SK-N-SH (cell line): ENCODE measurements around the gene MEP1A. TPM values are rescaled to one million over a fixed set of nuclear protein-coding genes. Genes with fewer than 3 reads are reported as not detected.

Source experiments
- CTCF ChIA-PET: fragments of 300-600, 350-600 bp; formaldehyde crosslinking; extraction: SDS; loops from one replicate; lab custom pipeline; 2021; lab: Yijun Ruan, JAX
- POLR2A ChIA-PET: fragments of 350-600 bp; sonication (Branson Sonifier 250); formaldehyde crosslinking; extraction: SDS; loops from one replicate; lab custom pipeline; 2020; ENCODE audit warnings: antibody characterized with exemption, inconsistent platforms; lab: Yijun Ruan, JAX
- DNase-seq: peaks from one replicate; pipeline ENCODE4 v3.0.0; 2012
- H2AFZ ChIP-seq: fragments of 200-600 bp; sonication (generic); 2 replicates; pipeline ENCODE4 v1.8.1; 2016; ENCODE audit warnings: antibody characterized with exemption, mild to moderate bottlenecking, low read depth
- H3F3A ChIP-seq: fragments of 200-600 bp; sonication (generic); replicated peaks from 2 replicates; pipeline ENCODE3; 2016; ENCODE audit warnings: antibody characterized with exemption, mild to moderate bottlenecking; ENCODE audit not compliant: insufficient read depth
- H3K27ac ChIP-seq, 2 experiments: fragments of 200-500 bp in 1 of 2; fragments of 200-600 bp in 1 of 2; sonication (Bioruptor generic) in 1 of 2; sonication (generic), shearing (Covaris generic) in 1 of 2; 2 replicates each; pipeline versions ENCODE4 v1.5.1 to v1.6.1; 2014 to 2016; ENCODE audit warnings: low read depth in 2 of 2, inconsistent platforms in 1 of 2, low read length in 1 of 2, mild to moderate bottlenecking in 1 of 2, mixed read lengths in 1 of 2
- H3K27me3 ChIP-seq: fragments of 200-600 bp; sonication (generic), shearing (Covaris generic); 2 replicates; pipeline ENCODE4 v1.6.1; 2016; ENCODE audit warnings: mixed run types; ENCODE audit not compliant: insufficient read depth
- H3K36me3 ChIP-seq, 2 experiments: fragments of 200-500 bp in 1 of 2; fragments of 200-600 bp in 1 of 2; sonication (Bioruptor generic) in 1 of 2; sonication (generic) in 1 of 2; replicated peaks in 1 of 2; 2 replicates each; pipeline versions ENCODE3 to v1.5.1; 2014 to 2016; ENCODE audit warnings: low read length in 1 of 2, mild to moderate bottlenecking in 1 of 2; ENCODE audit not compliant: insufficient read depth in 2 of 2, control insufficient read depth in 1 of 2
- H3K4me1 ChIP-seq, 2 experiments: fragments of 200-500 bp in 1 of 2; fragments of 200-600 bp in 1 of 2; sonication (Bioruptor generic) in 1 of 2; sonication (generic), shearing (Covaris generic) in 1 of 2; 2 replicates each; pipeline versions ENCODE4 v1.5.1 to v1.6.1; 2014 to 2016; ENCODE audit warnings: low read depth in 1 of 2, low read length in 1 of 2, mixed run types in 1 of 2; ENCODE audit not compliant: insufficient read depth in 2 of 2, control insufficient read depth in 1 of 2
- H3K4me2 ChIP-seq: fragments of 200-600 bp; sonication (generic), shearing (Covaris generic); 2 replicates; pipeline ENCODE4 v1.6.1; 2017; ENCODE audit warnings: mixed run types
- H3K4me3 ChIP-seq, 2 experiments: fragments of 200-500 bp in 1 of 2; fragments of 200-600 bp in 1 of 2; sonication (Bioruptor generic) in 1 of 2; sonication (generic), shearing (Covaris generic) in 1 of 2; 2 replicates each; pipeline versions ENCODE4 v1.5.1 to v1.8.1; 2014 to 2016; ENCODE audit warnings: low read depth in 2 of 2, inconsistent platforms in 1 of 2, low read length in 1 of 2, mild to moderate bottlenecking in 1 of 2, mixed read lengths in 1 of 2, moderate library complexity in 1 of 2
- H3K79me2 ChIP-seq: fragments of 200-600 bp; sonication (generic); 2 replicates; pipeline ENCODE4 v1.8.1; 2017; ENCODE audit warnings: mild to moderate bottlenecking; ENCODE audit not compliant: insufficient read depth
- H3K9ac ChIP-seq: fragments of 200-600 bp; sonication (generic); 2 replicates; pipeline ENCODE4 v1.6.1; 2017; ENCODE audit warnings: mixed run types
- H3K9me2 ChIP-seq: fragments of 200-600 bp; sonication (generic); 2 replicates; pipeline ENCODE4 v1.6.1; 2017; ENCODE audit warnings: mixed run types
- H3K9me3 ChIP-seq: fragments of 200-600 bp; sonication (generic); 2 replicates; pipeline ENCODE4 v1.6.1; 2017; ENCODE audit warnings: mixed run types, mild to moderate bottlenecking, moderate library complexity
- H4K20me1 ChIP-seq: fragments of 200-600 bp; sonication (generic); 2 replicates; pipeline ENCODE4 v1.6.1; 2017; ENCODE audit warnings: mild to moderate bottlenecking, mixed run types; ENCODE audit not compliant: insufficient read depth
- CHD2 ChIP-seq: fragments of 150-350 bp; IDR thresholded peaks from 2 replicates; pipeline ENCODE4 v1.6.1; 2018; ENCODE audit warnings: low read length; ENCODE audit not compliant: partially characterized antibody
- ELF1 ChIP-seq: IDR thresholded peaks from 2 replicates; pipeline ENCODE4 v1.4.0; 2012
- GATA2 ChIP-seq: sonication (generic); formaldehyde crosslinking; IDR thresholded peaks from 2 replicates; pipeline ENCODE4 v1.5.0; 2020; ENCODE audit warnings: mild to moderate bottlenecking, missing genetic modification reagents
- MEF2A ChIP-seq: IDR thresholded peaks from 2 replicates; pipeline ENCODE4 v1.4.0; 2012; ENCODE audit warnings: low read depth, borderline replicate concordance
- RXRA ChIP-seq: IDR thresholded peaks from 2 replicates; pipeline ENCODE4 v1.4.0; 2012; ENCODE audit warnings: low read depth, mild to moderate bottlenecking, borderline replicate concordance
- SMC3 ChIP-seq: IDR thresholded peaks from 2 replicates; pipeline ENCODE4 v1.6.1; 2012; ENCODE audit warnings: low read depth, low read length, improper control_type of control experiment
- WGBS: methylation state at CpG from one replicate; pipeline ENCODE4 v1.1.6; 2017; ENCODE audit warnings: low lambda C conversion rate; 5-methylcytosine and 5-hydroxymethylcytosine counted together
- polyA plus RNA-seq, 3 experiments: library from polyadenylated mRNA; depleted of rRNA; stranded (reverse); fragments of >200 nt; gene quantifications; 2 replicates each; pipeline ENCODE4 v1.2.3, GENCODE V29; 2012
- TF ChIP-seq, protein P1 (sequence below): fragments of 150-350 bp; IDR thresholded peaks from 2 replicates; pipeline ENCODE4 v1.6.1; 2016; ENCODE audit warnings: mild to moderate bottlenecking, low read depth, low read length
- TF ChIP-seq, protein P2 (sequence below): IDR thresholded peaks from 2 replicates; pipeline ENCODE4 v1.6.1; 2012; ENCODE audit warnings: mild to moderate bottlenecking, low read depth, low read length, moderate library complexity
- TF ChIP-seq, protein P3 (sequence below): IDR thresholded peaks from 2 replicates; pipeline ENCODE4; 2012
- TF ChIP-seq, protein P4 (sequence below): fragments of 200-600 bp; sonication (generic); IDR thresholded peaks from 2 replicates; pipeline ENCODE4 v1.6.1; 2017; ENCODE audit warnings: antibody characterized with exemption, mild to moderate bottlenecking, moderate library complexity

Gene MEP1A
- polyA plus RNA-seq, 1 of the 3 experiments (the other 2 are of a cell fraction) = not detected

DNA sequence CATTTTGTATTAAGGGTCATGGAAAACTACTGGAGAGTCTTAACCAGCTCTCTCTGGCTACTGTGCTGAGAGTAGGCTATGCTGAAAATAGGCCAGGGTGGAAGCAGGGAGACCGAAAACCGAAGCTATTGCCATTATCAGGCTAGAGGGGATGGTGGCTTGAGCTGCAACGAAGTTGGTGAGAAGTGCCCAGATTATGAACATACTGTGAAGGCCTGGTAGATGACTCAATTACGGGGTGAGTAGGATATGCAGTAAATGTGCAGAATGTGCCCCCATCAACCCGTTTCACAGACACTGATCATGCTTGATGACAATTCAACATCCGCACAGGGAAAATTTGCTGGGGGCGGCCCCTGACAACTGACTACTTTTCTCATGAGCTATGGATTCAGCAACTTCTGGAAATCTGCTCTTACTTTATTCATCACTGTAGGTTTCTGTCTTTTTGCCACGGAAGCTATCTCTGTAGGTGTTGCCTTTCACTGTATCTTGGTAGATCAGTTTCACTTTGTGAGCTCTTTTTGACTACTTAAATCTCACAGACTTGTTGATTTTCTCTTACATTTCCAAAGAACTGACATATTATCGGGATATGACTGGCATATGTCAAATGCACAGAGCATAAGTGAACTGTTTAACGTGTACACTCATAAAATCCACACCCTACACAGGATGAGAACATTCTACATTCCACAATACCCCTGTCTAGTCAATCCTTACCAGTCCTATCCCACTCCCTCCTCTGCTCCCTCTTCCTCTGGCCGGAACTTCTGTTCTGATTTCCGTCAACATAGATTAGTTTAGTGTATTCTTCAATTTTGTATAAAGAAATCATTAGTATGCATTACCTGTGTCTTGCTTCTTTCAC is 15.5 kb upstream of the MEP1A start:
- CTCF ChIA-PET = interaction anchor here (1.2 kb wide), 1 partner anchor 71 kb away, joined by 3 read pairs; no protein-coding TSS in a partner anchor
- DNase-seq = no peak
- WGBS = 15% methylated on average over 11 of the region's 12 CpGs

More for the DNA sequence above, 15.5 kb upstream of the MEP1A start:
- H3K79me2 ChIP-seq = no peaks in the 10 kb centered on the region
- no peaks in the 10 kb centered on the region for H4K20me1 ChIP-seq
- no peaks in the 10 kb centered on the region for H3K4me1 ChIP-seq
- POLR2A ChIA-PET = no interaction called here
- no peak overlapping the region for H3K9ac ChIP-seq
- no peaks in the 10 kb centered on the region for H3K36me3 ChIP-seq
- no peaks in the 10 kb centered on the region for H3K9me3 ChIP-seq
- H3K27me3 ChIP-seq = peaks cover 9% of the 10 kb centered on the region; the same call in 1 of the 2 replicates
- no peak for TF ChIP-seq SMC3
- TF ChIP-seq RXRA = no peak
- no peak for TF ChIP-seq CHD2
- TF ChIP-seq, protein P1, sequence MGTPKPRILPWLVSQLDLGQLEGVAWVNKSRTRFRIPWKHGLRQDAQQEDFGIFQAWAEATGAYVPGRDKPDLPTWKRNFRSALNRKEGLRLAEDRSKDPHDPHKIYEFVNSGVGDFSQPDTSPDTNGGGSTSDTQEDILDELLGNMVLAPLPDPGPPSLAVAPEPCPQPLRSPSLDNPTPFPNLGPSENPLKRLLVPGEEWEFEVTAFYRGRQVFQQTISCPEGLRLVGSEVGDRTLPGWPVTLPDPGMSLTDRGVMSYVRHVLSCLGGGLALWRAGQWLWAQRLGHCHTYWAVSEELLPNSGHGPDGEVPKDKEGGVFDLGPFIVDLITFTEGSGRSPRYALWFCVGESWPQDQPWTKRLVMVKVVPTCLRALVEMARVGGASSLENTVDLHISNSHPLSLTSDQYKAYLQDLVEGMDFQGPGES = no peak
- TF ChIP-seq ELF1 = no peak
- TF ChIP-seq, protein P2, sequence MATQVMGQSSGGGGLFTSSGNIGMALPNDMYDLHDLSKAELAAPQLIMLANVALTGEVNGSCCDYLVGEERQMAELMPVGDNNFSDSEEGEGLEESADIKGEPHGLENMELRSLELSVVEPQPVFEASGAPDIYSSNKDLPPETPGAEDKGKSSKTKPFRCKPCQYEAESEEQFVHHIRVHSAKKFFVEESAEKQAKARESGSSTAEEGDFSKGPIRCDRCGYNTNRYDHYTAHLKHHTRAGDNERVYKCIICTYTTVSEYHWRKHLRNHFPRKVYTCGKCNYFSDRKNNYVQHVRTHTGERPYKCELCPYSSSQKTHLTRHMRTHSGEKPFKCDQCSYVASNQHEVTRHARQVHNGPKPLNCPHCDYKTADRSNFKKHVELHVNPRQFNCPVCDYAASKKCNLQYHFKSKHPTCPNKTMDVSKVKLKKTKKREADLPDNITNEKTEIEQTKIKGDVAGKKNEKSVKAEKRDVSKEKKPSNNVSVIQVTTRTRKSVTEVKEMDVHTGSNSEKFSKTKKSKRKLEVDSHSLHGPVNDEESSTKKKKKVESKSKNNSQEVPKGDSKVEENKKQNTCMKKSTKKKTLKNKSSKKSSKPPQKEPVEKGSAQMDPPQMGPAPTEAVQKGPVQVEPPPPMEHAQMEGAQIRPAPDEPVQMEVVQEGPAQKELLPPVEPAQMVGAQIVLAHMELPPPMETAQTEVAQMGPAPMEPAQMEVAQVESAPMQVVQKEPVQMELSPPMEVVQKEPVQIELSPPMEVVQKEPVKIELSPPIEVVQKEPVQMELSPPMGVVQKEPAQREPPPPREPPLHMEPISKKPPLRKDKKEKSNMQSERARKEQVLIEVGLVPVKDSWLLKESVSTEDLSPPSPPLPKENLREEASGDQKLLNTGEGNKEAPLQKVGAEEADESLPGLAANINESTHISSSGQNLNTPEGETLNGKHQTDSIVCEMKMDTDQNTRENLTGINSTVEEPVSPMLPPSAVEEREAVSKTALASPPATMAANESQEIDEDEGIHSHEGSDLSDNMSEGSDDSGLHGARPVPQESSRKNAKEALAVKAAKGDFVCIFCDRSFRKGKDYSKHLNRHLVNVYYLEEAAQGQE = no peak
- TF ChIP-seq MEF2A = no peak
- no peak for TF ChIP-seq GATA2 (CRISPR knock-in tag)
- TF ChIP-seq, protein P3, sequence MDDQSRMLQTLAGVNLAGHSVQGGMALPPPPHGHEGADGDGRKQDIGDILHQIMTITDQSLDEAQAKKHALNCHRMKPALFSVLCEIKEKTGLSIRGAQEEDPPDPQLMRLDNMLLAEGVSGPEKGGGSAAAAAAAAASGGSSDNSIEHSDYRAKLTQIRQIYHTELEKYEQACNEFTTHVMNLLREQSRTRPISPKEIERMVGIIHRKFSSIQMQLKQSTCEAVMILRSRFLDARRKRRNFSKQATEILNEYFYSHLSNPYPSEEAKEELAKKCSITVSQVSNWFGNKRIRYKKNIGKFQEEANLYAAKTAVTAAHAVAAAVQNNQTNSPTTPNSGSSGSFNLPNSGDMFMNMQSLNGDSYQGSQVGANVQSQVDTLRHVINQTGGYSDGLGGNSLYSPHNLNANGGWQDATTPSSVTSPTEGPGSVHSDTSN = no peak
- TF ChIP-seq, protein P4, sequence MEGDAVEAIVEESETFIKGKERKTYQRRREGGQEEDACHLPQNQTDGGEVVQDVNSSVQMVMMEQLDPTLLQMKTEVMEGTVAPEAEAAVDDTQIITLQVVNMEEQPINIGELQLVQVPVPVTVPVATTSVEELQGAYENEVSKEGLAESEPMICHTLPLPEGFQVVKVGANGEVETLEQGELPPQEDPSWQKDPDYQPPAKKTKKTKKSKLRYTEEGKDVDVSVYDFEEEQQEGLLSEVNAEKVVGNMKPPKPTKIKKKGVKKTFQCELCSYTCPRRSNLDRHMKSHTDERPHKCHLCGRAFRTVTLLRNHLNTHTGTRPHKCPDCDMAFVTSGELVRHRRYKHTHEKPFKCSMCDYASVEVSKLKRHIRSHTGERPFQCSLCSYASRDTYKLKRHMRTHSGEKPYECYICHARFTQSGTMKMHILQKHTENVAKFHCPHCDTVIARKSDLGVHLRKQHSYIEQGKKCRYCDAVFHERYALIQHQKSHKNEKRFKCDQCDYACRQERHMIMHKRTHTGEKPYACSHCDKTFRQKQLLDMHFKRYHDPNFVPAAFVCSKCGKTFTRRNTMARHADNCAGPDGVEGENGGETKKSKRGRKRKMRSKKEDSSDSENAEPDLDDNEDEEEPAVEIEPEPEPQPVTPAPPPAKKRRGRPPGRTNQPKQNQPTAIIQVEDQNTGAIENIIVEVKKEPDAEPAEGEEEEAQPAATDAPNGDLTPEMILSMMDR = no peak
- no peak overlapping the region for H2AFZ ChIP-seq
- H3F3A ChIP-seq = no peaks in the 10 kb centered on the region
- H3K4me3 ChIP-seq = no peak overlapping the region
- no peak overlapping the region for H3K27ac ChIP-seq
- no peaks in the 10 kb centered on the region for H3K9me2 ChIP-seq
- H3K4me2 ChIP-seq = no peak overlapping the region
